GM12878 (cell line): ENCODE results near the gene STAT3. TPM values are rescaled to one million over a fixed set of nuclear protein-coding genes. Genes with fewer than 3 reads are reported as not detected.
"Not testable (repeated sequence)": the region's sequence is repeated elsewhere in the genome, so short reads cannot be mapped to it uniquely, and the experiment has no call there.

Experiments used
- ATAC-seq: fragments of 200-7000 bp; cut with Tn5 transposase; 3 replicates; pipeline ENCODE4 v1.9.1; 2020; ENCODE audit warnings: mild to moderate bottlenecking, moderate library complexity
- BruUV-seq: library from RNA; stranded (reverse); fragments of 400-500 nt; replicated peaks from 2 replicates; lab custom pipeline; 2021; lab: Mats Ljungman, UMichigan
- CTCF ChIA-PET: fragments of 300-600 bp; sonication (Branson Sonifier 250); formaldehyde crosslinking; extraction: SDS; loops from one replicate; lab custom pipeline; 2021; ENCODE audit warnings: inconsistent platforms; lab: Yijun Ruan, JAX
- POLR2A ChIA-PET: fragments of 350-600 bp; formaldehyde crosslinking; extraction: SDS; loops from one replicate; lab custom pipeline; 2021; ENCODE audit warnings: inconsistent platforms; lab: Charles Lee
- RAD21 ChIA-PET: fragments of 300-600 bp; sonication (Branson Sonifier 250); formaldehyde crosslinking; loops from one replicate; lab custom pipeline; 2023; ENCODE audit warnings: antibody characterized with exemption; ENCODE audit not compliant: unreplicated experiment; lab: Charles Lee
- SMC1A ChIA-PET: fragments of 300-600 bp; sonication (Branson Sonifier 250); formaldehyde crosslinking; loops from one replicate; lab custom pipeline; 2023; ENCODE audit not compliant: unreplicated experiment, uncharacterized antibody; lab: Charles Lee
- DNase-seq: peaks from one replicate; pipeline ENCODE4 v3.0.0-alpha.2; 2011; ENCODE audit warnings: low read depth, low spot score
- FAIRE-seq: peaks from 3 replicates; lab custom pipeline; 2011; peaks lifted over from hg19 to GRCh38; lab: Jason Lieb, UNC
- H2AFZ ChIP-seq: 2 replicates; pipeline ENCODE4 v1.6.0; 2011; ENCODE audit warnings: low read depth, low read length, control low read depth; ENCODE audit not compliant: control insufficient read depth
- H3K27ac ChIP-seq: 2 replicates; pipeline ENCODE4 v1.5.1; 2011; ENCODE audit warnings: control low read depth; ENCODE audit not compliant: control insufficient read depth, insufficient read depth
- H3K27me3 ChIP-seq, 2 experiments: replicated peaks in 1 of 2; 2 replicates each; pipeline versions ENCODE4 v1.6.0 to v1.6.1; 2011; ENCODE audit warnings: low read length in 1 of 2; ENCODE audit not compliant: control insufficient read depth in 2 of 2, insufficient read depth in 2 of 2
- H3K36me3 ChIP-seq, 2 experiments: 2 replicates each; pipeline ENCODE4 v1.5.1; 2011; ENCODE audit warnings: low read length in 1 of 2; ENCODE audit not compliant: control insufficient read depth in 2 of 2, insufficient read depth in 2 of 2
- H3K4me1 ChIP-seq: 2 replicates; pipeline ENCODE4 v1.6.1; 2011; ENCODE audit warnings: mild to moderate bottlenecking, low read length, moderate library complexity, mixed read lengths; ENCODE audit not compliant: control insufficient read depth, insufficient read depth
- H3K4me2 ChIP-seq: 2 replicates; pipeline ENCODE4 v1.6.0; 2011; ENCODE audit warnings: control low read depth; ENCODE audit not compliant: control insufficient read depth, insufficient read depth
- H3K4me3 ChIP-seq: fragments of 200-600 bp; sonication (generic); 2 replicates; pipeline ENCODE4 v1.5.1; 2016
- H3K79me2 ChIP-seq: 2 replicates; pipeline ENCODE4 v1.6.0; 2011; ENCODE audit warnings: low read length; ENCODE audit not compliant: control insufficient read depth, insufficient read depth
- H3K9ac ChIP-seq: 2 replicates; pipeline ENCODE4 v1.8.0; 2011; ENCODE audit warnings: low read length, control low read depth, mixed read lengths; ENCODE audit not compliant: control insufficient read depth, insufficient read depth
- H3K9me3 ChIP-seq: replicated peaks from 3 replicates; pipeline ENCODE4 v1.5.1; 2011; ENCODE audit warnings: mild to moderate bottlenecking, low read length; ENCODE audit not compliant: control insufficient read depth, insufficient read depth
- H4K20me1 ChIP-seq: 2 replicates; pipeline ENCODE4 v1.6.0; 2011; ENCODE audit not compliant: control insufficient read depth, insufficient read depth
- STAT1 ChIP-seq: fragments of 450-650 bp; conservative IDR thresholded peaks from 2 replicates; pipeline ENCODE4 v1.6.1; 2014; ENCODE audit warnings: antibody characterized with exemption, mild to moderate bottlenecking
- USF1 ChIP-seq: IDR thresholded peaks from 2 replicates; pipeline ENCODE4 v1.6.1; 2011; ENCODE audit warnings: borderline replicate concordance, low read depth, mild to moderate bottlenecking, moderate library complexity, mixed read lengths, low read length; ENCODE audit not compliant: insufficient read depth; ENCODE audit errors: extremely low read length
- WGBS: methylation state at CpG from one replicate; pipeline ENCODE4 v1.1.6; 2016; ENCODE audit warnings: low lambda C conversion rate; ENCODE audit not compliant: insufficient replicate concordance, insufficient coverage; ENCODE audit errors: missing lambda C conversion rate; 5-methylcytosine and 5-hydroxymethylcytosine counted together
- in situ Hi-C: fragments of 300-500 bp; cut with MboI; formaldehyde crosslinking; loops from 9 replicates; pipeline ENCODE4 v1.14.3; 2018; ENCODE audit warnings: mixed read lengths
- intact Hi-C: fragments of 100-400 bp; cut with micrococcal nuclease; formaldehyde crosslinking; loops from one replicate; pipeline ENCODE4 v1.14.2; 2022; ENCODE audit not compliant: unreplicated experiment
- polyA plus RNA-seq, 11 experiments: library from polyadenylated mRNA; depleted of rRNA in 4 of 11; unstranded in 6 of 11; stranded (reverse) in 5 of 11; fragments of >200 nt; fragmentation: Nextera tagmentation in 4 of 11; fragmentation: Illumina TruSeq in 1 of 11; extraction: Ambion mirVana in 4 of 11; extraction: Trizol in 1 of 11; gene quantifications; 1 replicate in 1 of 11; 2 replicates in 10 of 11; pipeline versions ENCODE4 v1.2.1 to v1.2.3, GENCODE V29; 2011 to 2016; ENCODE audit warnings: inconsistent platforms in 2 of 11, missing spikeins in 2 of 11, low read depth in 1 of 11
- total RNA-seq, 4 experiments: library from RNA; depleted of rRNA in 3 of 4; stranded (reverse); fragments of >200 nt in 3 of 4; fragmentation: Illumina TruSeq in 1 of 4; extraction: Trizol in 1 of 4; gene quantifications; 2 replicates each; pipeline versions ENCODE4 v1.2.1 to v1.2.3, GENCODE V29; 2013 to 2021

Gene STAT3
- total and polyA plus RNA-seq, 10 of the 15 experiments (the other 5 are each of a cell fraction or from before 2014, with no cell fraction given) = 18.4 to 96.4 (median 60.9) TPM

GRCh38 chr17:42366176-42367023 is 21.8 kb downstream of the STAT3 start:
- H3K4me1 ChIP-seq = peaks cover 38% of the 10 kb centered on the region
- H3K27me3 ChIP-seq, H3K9ac ChIP-seq, intact Hi-C loops, BruUV-seq, DNase-seq, ATAC-seq, H3K9me3 ChIP-seq, FAIRE-seq, H3K36me3 ChIP-seq, H3K4me3 ChIP-seq, H4K20me1 ChIP-seq, RAD21 ChIA-PET, H3K27ac ChIP-seq, H3K4me2 ChIP-seq, H2AFZ ChIP-seq, in situ Hi-C loops: not testable (repeated sequence)
- H3K79me2 ChIP-seq = peaks cover 81% of the 10 kb centered on the region
- 82% methylated on average over 13 of the region's 13 CpGs for WGBS
- SMC1A ChIA-PET = interaction anchor here (0.9 to 1.1 kb wide), 5 partner anchors 8 to 142 kb away, joined by 3 to 6 read pairs (median 3); no protein-coding TSS in a partner anchor
- POLR2A ChIA-PET = interaction anchor here (0.6 to 1.1 kb wide), 4 partner anchors 12 to 198 kb away, joined by 3 to 5 read pairs (median 3); no protein-coding TSS in a partner anchor
- CTCF ChIA-PET = interaction anchor here (0.6 to 1.1 kb wide), 3 partner anchors 9 to 541 kb away, joined by 3 to 4 read pairs (median 3); no protein-coding TSS in a partner anchor

GRCh38 chr17:42365136-42365535 is 23.1 kb downstream of the STAT3 start:
- Histone ChIP-seq H3K79me2 (peaks cover 84% of the 10 kb centered on the region), H3K9me3 (peaks cover 2% of the 10 kb centered on the region; the same call in 2 of the 3 replicates), H3K4me3 (no peak overlapping the region), H3K9ac (no peak overlapping the region), H3K27ac (no peak overlapping the region), H3K4me1 (peaks cover 38% of the 10 kb centered on the region), H3K27me3 (no peaks in the 10 kb centered on the region), H2AFZ (no peak overlapping the region), H3K4me2 (no peak overlapping the region), H3K36me3 (no peaks in the 10 kb centered on the region; a peak in 1 of 4 replicates), H4K20me1 (peaks cover 7% of the 10 kb centered on the region)
- in situ Hi-C loops (no loop called here), intact Hi-C loops (no loop called here)
- FAIRE-seq = no peak
- ChIA-PET POLR2A (interaction anchor here (0.5 to 1.1 kb wide), 3 partner anchors 9 to 16 kb away, joined by 3 to 4 read pairs (median 3); no protein-coding TSS in a partner anchor), RAD21 (no interaction called here), SMC1A (interaction anchor here (0.8 to 1.7 kb wide), 2 partner anchors 20 to 29 kb away, joined by 3 to 4 read pairs; no protein-coding TSS in a partner anchor), CTCF (interaction anchor here (0.8 to 2.2 kb wide), 2 partner anchors 9 to 21 kb away, joined by 3 to 5 read pairs; no protein-coding TSS in a partner anchor)
- WGBS = 89% methylated on average over 9 of the region's 9 CpGs
- BruUV-seq = no TSS peak
- no peak for ATAC-seq
- DNase-seq = no peak
- TF ChIP-seq USF1 (peak; percentile 28), STAT1 (no peak)
